Activated CD4-positive, alpha-beta memory T cell treated with anti-CD3 and anti-CD28 coated beads for 36 hours (primary cell): ENCODE measurements around the gene TTYH1. TPM values are rescaled to one million over a fixed set of nuclear protein-coding genes. Genes with fewer than 3 reads are reported as not detected.
"Not testable (repeated sequence)": the region's sequence is repeated elsewhere in the genome, so short reads cannot be mapped to it uniquely, and the experiment has no call there.

Experiments
- CTCF ChIA-PET: fragments of 350-600 bp; sonication (Branson Sonifier 250); formaldehyde crosslinking; loops from one replicate; lab custom pipeline; 2021; ENCODE audit warnings: antibody characterized with exemption, inconsistent platforms; lab: Charles Lee
- POLR2A ChIA-PET: fragments of 350-600 bp; sonication (Branson Sonifier 250); formaldehyde crosslinking; loops from one replicate; lab custom pipeline; 2021; ENCODE audit warnings: antibody characterized with exemption; lab: Charles Lee
- DNase-seq: peaks from one replicate; pipeline ENCODE4 v3.0.0-alpha.2; 2020
- H3K27ac Mint-ChIP-seq: one replicate; pipeline ENCODE4 v1.8.0; 2021; ENCODE audit warnings: mixed read lengths
- H3K27me3 Mint-ChIP-seq: one replicate; pipeline ENCODE4 v1.8.0; 2021; ENCODE audit warnings: mixed read lengths
- H3K36me3 Mint-ChIP-seq: one replicate; pipeline ENCODE4 v1.8.0; 2021; ENCODE audit warnings: mixed read lengths
- H3K4me1 Mint-ChIP-seq: one replicate; pipeline ENCODE4 v1.8.0; 2021; ENCODE audit warnings: low read depth, mixed read lengths
- H3K4me3 Mint-ChIP-seq: one replicate; pipeline ENCODE4 v1.8.0; 2021; ENCODE audit warnings: mild to moderate bottlenecking, mixed read lengths
- H3K9me3 Mint-ChIP-seq: one replicate; pipeline ENCODE4 v1.8.0; 2021; ENCODE audit warnings: mixed read lengths
- intact Hi-C: fragments of 100-400 bp; cut with micrococcal nuclease; formaldehyde crosslinking; loops from one replicate; pipeline ENCODE4 v1.15.1; 2023
- total RNA-seq, 2 experiments: library from RNA; stranded (reverse); gene quantifications; one replicate each; pipeline ENCODE4 v1.2.3, GENCODE V29; 2021

TTYH1 gene
- total RNA-seq: not detected

- no peak within 1 kb of the TSS for H3K4me3 Mint-ChIP-seq
- no peaks in the 10 kb centered on the region for H3K36me3 Mint-ChIP-seq
- intact Hi-C loops: no loop called here
- DNase-seq: peak; percentile 41
- ChIA-PET POLR2A (interaction anchor here (0.5 to 0.7 kb wide), 3 partner anchors 9 to 86 kb away, joined by 3 to 4 read pairs (median 3); partner anchors contain the start of gene LENG8), CTCF (interaction anchor here (0.8 to 1.3 kb wide), 2 partner anchors 23 to 27 kb away, joined by 4 to 5 read pairs; no protein-coding TSS in a partner anchor)
- H3K4me1 Mint-ChIP-seq: peaks cover 15% of the 10 kb centered on the region
- no peaks in the 10 kb centered on the region for H3K9me3 Mint-ChIP-seq
- H3K27me3 Mint-ChIP-seq: peaks cover 42% of the 10 kb centered on the region
- no peak within 1 kb of the TSS for H3K27ac Mint-ChIP-seq
These were observed at the start of gene TTYH1 for GRCh38 chr19:54415208-54415900. Gene TTYH1, plus strand, starts transcription at chr19:54415464. Its CDS starts 89 bp downstream, at chr19:54415553.

GRCh38 chr19:54365798-54366197 is 49.5 kb upstream of the TTYH1 start:
- intact Hi-C loops: not testable (repeated sequence)
- peaks cover 73% of the 10 kb centered on the region for H3K4me1 Mint-ChIP-seq

GRCh38 chr19:54366811-54367210 is 48.5 kb upstream of the TTYH1 start:
- H3K4me1 Mint-ChIP-seq: peaks cover 69% of the 10 kb centered on the region
- intact Hi-C loops: no loop called here
- no peaks in the 10 kb centered on the region for H3K36me3 Mint-ChIP-seq
- H3K9me3 Mint-ChIP-seq: no peaks in the 10 kb centered on the region
- H3K27ac Mint-ChIP-seq: no peak overlapping the region
- H3K27me3 Mint-ChIP-seq: peaks cover 11% of the 10 kb centered on the region
- no peak overlapping the region for H3K4me3 Mint-ChIP-seq
- CTCF ChIA-PET: no interaction called here
- POLR2A ChIA-PET: no interaction called here
- DNase-seq: no peak

More at GRCh38 chr19:54365798-54366197, 49.5 kb upstream of the TTYH1 start:
- DNase-seq, H3K9me3 Mint-ChIP-seq, H3K27me3 Mint-ChIP-seq, POLR2A ChIA-PET, H3K4me3 Mint-ChIP-seq, H3K36me3 Mint-ChIP-seq, H3K27ac Mint-ChIP-seq: not testable (repeated sequence)
- CTCF ChIA-PET: interaction anchor here (2.0 kb wide), 1 partner anchor 24 kb away, joined by 27 read pairs; no protein-coding TSS in a partner anchor

GRCh38 chr19:54369082-54369687 is 46.1 kb upstream of the TTYH1 start:
- Mint-ChIP-seq H3K36me3 (no peaks in the 10 kb centered on the region), H3K9me3 (no peaks in the 10 kb centered on the region), H3K4me1 (peaks cover 62% of the 10 kb centered on the region), H3K27me3 (peaks cover 15% of the 10 kb centered on the region), H3K27ac (no peak overlapping the region), H3K4me3 (peak overlapping the region; percentile 69)
- no peak for DNase-seq
- CTCF ChIA-PET: interaction anchor here (2.3 kb wide), 1 partner anchor 22 kb away, joined by 10 read pairs; no protein-coding TSS in a partner anchor
- POLR2A ChIA-PET: interaction anchor here (2.3 kb wide), 1 partner anchor 19 kb away, joined by 6 read pairs; no protein-coding TSS in a partner anchor
- intact Hi-C loops: no loop called here

- not testable (repeated sequence) for H3K27ac Mint-ChIP-seq, DNase-seq, H3K36me3 Mint-ChIP-seq, H3K9me3 Mint-ChIP-seq
- H3K4me3 Mint-ChIP-seq: peak overlapping the region; percentile 69
- intact Hi-C loops: loop anchor here (1.0 kb wide), 1 partner anchor 8 kb away; no protein-coding TSS in a partner anchor
- ChIA-PET POLR2A (interaction anchor here (0.5 to 2.3 kb wide), 4 partner anchors 19 to 1956 kb away, joined by 3 to 6 read pairs (median 3); no protein-coding TSS in a partner anchor), CTCF (interaction anchor here (2.3 kb wide), 1 partner anchor 21 kb away, joined by 10 read pairs; no protein-coding TSS in a partner anchor)
- H3K27me3 Mint-ChIP-seq: peaks cover 16% of the 10 kb centered on the region
- peaks cover 62% of the 10 kb centered on the region for H3K4me1 Mint-ChIP-seq
These were observed 45.4 kb upstream of the TTYH1 start for GRCh38 chr19:54369688-54370433.

- peak; percentile 84 for DNase-seq
- H3K36me3 Mint-ChIP-seq, CTCF ChIA-PET, H3K9me3 Mint-ChIP-seq: not testable (repeated sequence)
- Mint-ChIP-seq H3K27ac (peak overlapping the region; percentile 60), H3K27me3 (peaks cover 16% of the 10 kb centered on the region), H3K4me3 (peak overlapping the region; percentile 69), H3K4me1 (peaks cover 64% of the 10 kb centered on the region)
- intact Hi-C loops: loop anchor here (1.0 kb wide), 1 partner anchor 8 kb away; no protein-coding TSS in a partner anchor
- POLR2A ChIA-PET: interaction anchor here (0.5 to 0.6 kb wide), 3 partner anchors 52 to 1955 kb away, joined by 3 read pairs; no protein-coding TSS in a partner anchor
These were observed 44.8 kb upstream of the TTYH1 start for GRCh38 chr19:54370434-54370796.

- H3K9me3 Mint-ChIP-seq, POLR2A ChIA-PET, H3K36me3 Mint-ChIP-seq, H3K27ac Mint-ChIP-seq, intact Hi-C loops, H3K4me3 Mint-ChIP-seq, DNase-seq: not testable (repeated sequence)
- CTCF ChIA-PET: interaction anchor here (1.6 kb wide), 1 partner anchor 20 kb away, joined by 12 read pairs; no protein-coding TSS in a partner anchor
- Mint-ChIP-seq H3K4me1 (peaks cover 66% of the 10 kb centered on the region), H3K27me3 (peaks cover 16% of the 10 kb centered on the region)
These were observed 43.8 kb upstream of the TTYH1 start for GRCh38 chr19:54371453-54371852.

GRCh38 chr19:54373781-54374631 is 41.3 kb upstream of the TTYH1 start:
- CTCF ChIA-PET: interaction anchor here (1.6 to 1.9 kb wide), 2 partner anchors 15 to 17 kb away, joined by 4 to 6 read pairs; no protein-coding TSS in a partner anchor
- H3K27ac Mint-ChIP-seq: no peak overlapping the region
- no peak overlapping the region for H3K4me3 Mint-ChIP-seq
- DNase-seq: no peak
- peaks cover 73% of the 10 kb centered on the region for H3K4me1 Mint-ChIP-seq
- no peaks in the 10 kb centered on the region for H3K9me3 Mint-ChIP-seq
- POLR2A ChIA-PET: no interaction called here
- peaks cover 18% of the 10 kb centered on the region for H3K27me3 Mint-ChIP-seq
- intact Hi-C loops: loop anchor here (2.0 kb wide), 1 partner anchor 15 kb away; no protein-coding TSS in a partner anchor
- H3K36me3 Mint-ChIP-seq: no peaks in the 10 kb centered on the region

GRCh38 chr19:54375181-54375938 is 39.9 kb upstream of the TTYH1 start:
- DNase-seq: not testable (repeated sequence)

GRCh38 chr19:54376610-54377285 is 38.5 kb upstream of the TTYH1 start:
- Mint-ChIP-seq H3K27ac (no peak overlapping the region), H3K4me1 (peaks cover 59% of the 10 kb centered on the region), H3K4me3 (no peak overlapping the region), H3K9me3 (peaks cover 4% of the 10 kb centered on the region), H3K27me3 (peaks cover 16% of the 10 kb centered on the region), H3K36me3 (no peaks in the 10 kb centered on the region)
- intact Hi-C loops: no loop called here
- CTCF ChIA-PET: no interaction called here
- DNase-seq: no peak
- POLR2A ChIA-PET: no interaction called here

More at GRCh38 chr19:54375181-54375938, 39.9 kb upstream of the TTYH1 start:
- H3K36me3 Mint-ChIP-seq, H3K9me3 Mint-ChIP-seq, intact Hi-C loops, POLR2A ChIA-PET, H3K27ac Mint-ChIP-seq: not testable (repeated sequence)
- CTCF ChIA-PET: interaction anchor here (1.6 kb wide), 1 partner anchor 13 kb away, joined by 4 read pairs; no protein-coding TSS in a partner anchor
- Mint-ChIP-seq H3K4me3 (peak overlapping the region; percentile 49), H3K4me1 (peaks cover 69% of the 10 kb centered on the region), H3K27me3 (peaks cover 19% of the 10 kb centered on the region)
